ENCODE results near the gene C5orf15.
"Not testable (repeated sequence)": the region's sequence is repeated elsewhere in the genome, so short reads cannot be mapped to it uniquely, and the experiment has no call there.

C5orf15 gene

DNA sequence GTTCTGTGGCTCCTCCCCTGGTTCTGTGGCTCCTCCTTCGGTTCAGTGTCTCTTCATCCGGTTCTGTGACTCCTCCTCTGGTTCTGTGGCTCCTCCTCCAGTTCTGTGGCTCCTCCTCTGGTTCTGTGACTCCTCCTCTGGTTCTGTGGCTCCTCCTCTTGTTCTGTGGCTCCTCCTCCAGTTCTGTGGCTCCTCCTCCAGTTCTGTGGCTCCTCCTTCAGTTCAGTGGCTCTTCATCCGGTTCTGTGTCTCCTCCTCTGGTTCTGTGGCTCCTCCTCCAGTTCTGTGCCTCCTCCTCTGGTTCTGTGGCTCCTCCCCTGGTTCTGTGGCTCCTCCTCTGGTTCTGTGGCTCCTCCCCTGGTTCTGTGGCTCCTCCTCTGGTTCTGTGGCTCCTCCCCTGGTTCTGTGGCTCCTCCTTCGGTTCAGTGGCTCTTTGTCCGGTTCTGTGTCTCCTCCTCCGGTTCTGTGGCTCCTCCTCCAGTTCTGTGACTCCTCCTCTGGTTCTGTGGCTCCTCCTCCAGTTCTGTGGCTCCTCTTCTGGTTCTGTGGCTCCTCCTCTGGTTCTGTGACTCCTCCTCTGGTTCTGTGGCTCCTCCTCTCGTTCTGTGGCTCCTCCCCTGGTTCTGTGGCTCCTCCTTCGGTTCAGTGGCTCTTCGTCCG lies 32.3 kb downstream of the C5orf15 start:
- not testable (repeated sequence) for DNase-seq

DNA sequence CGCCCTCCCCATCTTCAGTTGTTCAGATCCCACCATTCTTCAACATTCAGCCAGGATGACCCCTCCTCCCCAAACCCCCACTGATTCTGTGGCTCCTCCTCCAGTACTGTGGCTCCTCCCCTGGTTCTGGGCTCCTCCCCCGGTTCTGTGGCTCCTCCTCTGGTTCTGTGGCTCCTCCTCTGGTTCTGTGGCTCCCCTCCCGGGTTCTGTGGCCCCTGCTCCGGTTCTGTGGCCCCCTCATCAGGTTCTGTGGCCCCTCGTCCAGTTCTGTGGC lies 32.8 kb downstream of the C5orf15 start:
- no peak for DNase-seq

DNA sequence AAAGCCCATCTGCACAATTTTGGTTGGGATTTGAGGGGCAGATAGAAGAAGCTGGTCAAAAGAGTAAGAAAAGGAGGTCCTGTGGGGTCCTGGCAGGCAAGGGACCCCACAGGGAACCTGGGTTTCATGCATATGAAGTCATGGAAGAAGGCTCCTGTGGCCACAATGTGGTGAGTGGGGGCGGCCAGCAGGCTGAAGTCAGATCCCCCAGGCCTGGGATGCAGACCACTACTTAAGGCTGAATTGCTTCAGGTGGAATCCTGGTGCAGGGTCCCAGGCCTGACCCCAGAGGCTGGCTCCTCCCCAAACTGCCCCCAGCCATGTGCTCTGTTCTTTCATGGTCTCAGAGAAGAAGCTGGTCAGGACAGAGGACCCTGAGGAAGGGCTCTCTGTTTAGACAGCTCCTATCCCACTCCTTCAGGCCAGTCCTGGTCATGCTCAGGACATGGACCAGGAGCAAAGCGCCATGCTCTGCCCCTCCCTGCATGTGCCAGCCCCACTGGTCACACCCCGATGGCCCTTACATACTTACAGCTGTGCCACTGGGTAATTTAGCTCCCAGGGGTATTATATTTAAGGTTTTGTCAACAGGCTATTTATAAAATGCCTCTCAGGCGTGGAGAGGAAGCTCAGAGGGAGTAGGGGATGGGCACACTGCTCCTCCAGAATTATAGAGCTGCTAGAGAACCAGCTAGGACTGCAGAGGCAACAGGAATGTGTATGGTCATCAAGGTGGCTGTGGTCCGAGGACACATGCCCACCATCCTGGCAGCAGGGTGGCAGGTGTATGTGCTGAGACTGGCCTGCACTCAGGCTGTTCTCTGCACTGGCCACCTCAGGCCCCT lies 33.4 kb downstream of the C5orf15 start:
- DNase-seq = peak; percentile 96

DNA sequence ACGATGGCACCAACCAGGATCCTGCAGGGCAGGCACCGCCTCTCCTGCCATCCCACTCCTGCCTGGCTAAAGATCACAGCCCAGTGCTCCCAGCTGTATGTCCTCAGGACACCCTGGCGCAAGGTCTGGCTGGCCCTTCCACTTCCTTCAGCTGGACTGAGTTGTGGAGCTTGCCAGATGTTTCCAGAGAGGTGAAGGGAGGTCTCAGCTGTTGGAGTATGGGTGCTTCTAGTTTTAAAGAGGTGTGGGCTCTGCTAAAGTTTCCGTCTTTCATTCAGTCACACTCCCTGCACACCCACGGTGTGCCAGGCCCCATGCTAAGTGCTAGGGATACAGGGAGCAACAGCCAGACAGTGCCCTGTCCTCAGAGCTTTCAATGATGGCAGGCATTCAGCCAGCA lies 34.1 kb downstream of the C5orf15 start:
- DNase-seq = peak; percentile 27

DNA sequence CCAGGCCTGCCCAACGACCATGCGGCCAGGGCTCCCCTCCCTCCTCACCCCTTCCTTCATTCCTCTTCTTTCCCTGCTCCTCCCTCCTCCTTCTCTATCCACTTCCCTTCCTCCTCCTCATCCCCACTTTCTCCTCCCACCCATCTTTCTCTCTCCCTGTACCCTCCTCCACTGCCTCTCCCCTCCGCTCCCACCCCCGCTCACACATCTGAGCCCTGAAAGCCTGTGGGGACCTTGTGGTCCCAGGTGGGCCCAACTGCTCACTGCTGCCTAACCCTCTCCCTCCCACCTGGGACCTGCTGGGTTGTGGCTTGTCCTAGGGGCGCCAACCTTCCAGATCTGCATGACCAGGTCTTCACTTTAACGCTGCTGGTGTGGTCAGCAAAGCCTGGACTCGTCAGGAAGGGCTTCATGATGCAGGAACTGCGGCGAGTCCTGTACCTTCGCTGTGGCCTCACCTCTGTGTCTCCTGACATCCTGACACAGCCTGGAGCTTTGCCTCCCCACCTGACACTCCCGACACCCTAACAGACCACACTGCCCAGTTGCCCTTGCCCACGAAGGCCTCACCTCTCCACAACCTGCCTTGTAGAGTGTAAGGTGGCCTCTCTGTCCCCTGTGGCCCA lies 34.6 kb downstream of the C5orf15 start:
- peak; percentile 37 for DNase-seq

DNA sequence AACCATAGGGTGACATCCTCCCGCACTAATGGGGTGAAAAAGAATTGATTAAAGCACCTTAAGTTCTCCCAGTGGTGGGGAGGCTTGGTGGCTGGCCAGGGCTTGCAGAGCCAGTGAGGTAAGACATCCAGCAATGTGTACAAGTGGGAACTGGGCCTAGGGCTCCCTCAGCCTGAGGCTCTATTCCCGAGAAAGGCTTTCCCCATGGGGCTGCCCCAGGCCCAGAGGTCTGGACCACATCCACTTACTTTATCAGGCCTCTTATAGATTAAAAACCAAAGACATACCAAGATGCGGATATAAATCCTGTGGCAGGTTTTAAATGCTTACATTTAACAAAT lies 35.3 kb downstream of the C5orf15 start:
- peak; percentile 52 for DNase-seq

DNA sequence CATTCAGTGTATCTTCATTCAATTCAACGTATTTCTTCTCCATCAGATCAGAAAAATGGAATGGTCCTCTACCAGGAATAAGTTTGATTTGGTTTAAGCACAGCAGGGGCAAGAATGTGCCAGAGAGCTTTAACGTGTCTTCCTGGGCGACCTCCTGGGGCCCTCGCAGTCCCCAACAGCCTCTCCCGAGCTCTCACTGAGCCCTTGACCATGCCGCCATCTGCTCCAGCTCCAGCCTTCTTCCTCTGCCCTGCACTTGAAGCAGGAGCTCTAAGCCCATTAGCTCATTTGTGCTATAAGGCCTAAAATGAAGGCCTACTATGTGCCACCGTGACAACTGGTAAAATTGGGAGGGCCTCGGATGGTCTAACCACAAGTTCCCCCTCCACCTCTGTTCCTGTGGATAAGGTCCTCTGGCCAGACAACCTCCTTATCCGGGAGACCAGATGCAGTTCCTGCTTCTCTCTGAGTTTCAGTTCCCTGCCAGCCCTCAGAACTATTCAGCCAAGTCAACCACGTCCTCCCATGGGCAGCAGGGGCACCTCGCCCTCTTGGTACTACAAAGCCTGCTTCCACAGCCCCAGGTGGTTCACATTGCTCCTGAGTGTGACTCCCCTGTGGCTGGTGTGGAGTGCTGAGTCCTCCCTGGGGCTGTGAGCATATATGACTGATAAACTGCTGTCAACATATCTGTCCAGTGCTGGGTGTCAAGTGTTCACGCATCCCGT lies 35.8 kb downstream of the C5orf15 start:
- peak; percentile 52 for DNase-seq

DNA sequence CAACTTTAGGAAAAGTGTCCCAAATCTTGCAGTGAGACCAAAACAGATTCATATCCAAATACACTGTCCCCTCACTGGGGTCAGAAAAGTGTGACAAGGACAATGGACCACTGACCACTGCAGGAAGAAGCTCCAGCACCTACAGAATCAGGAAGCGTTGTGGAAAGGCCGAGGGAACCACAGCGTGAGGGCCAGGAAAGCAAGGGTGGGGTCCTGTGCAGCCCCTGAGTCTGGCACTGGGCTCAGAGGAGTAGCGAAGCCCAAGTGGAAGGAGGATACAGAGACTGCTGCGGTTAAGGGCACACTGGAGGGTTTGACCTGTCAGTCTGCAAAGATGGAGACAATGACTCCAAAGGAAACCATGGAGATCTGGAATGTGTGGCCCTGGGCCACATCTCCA lies 36.9 kb downstream of the C5orf15 start:
- DNase-seq = no peak

DNA sequence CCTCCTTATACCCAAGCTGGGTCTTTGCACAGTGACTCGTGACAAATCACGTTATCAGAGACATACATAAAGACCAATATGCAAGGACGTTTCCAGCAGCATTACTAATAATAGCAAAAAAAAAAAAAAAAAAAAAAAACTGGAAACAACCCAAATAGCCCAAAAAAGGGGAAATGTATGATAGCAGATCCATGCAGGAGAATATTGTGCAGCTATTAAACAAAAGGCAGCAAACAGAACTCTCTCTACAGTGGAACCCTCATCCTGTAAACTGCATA lies 37.7 kb downstream of the C5orf15 start:
- no peak for DNase-seq

DNA sequence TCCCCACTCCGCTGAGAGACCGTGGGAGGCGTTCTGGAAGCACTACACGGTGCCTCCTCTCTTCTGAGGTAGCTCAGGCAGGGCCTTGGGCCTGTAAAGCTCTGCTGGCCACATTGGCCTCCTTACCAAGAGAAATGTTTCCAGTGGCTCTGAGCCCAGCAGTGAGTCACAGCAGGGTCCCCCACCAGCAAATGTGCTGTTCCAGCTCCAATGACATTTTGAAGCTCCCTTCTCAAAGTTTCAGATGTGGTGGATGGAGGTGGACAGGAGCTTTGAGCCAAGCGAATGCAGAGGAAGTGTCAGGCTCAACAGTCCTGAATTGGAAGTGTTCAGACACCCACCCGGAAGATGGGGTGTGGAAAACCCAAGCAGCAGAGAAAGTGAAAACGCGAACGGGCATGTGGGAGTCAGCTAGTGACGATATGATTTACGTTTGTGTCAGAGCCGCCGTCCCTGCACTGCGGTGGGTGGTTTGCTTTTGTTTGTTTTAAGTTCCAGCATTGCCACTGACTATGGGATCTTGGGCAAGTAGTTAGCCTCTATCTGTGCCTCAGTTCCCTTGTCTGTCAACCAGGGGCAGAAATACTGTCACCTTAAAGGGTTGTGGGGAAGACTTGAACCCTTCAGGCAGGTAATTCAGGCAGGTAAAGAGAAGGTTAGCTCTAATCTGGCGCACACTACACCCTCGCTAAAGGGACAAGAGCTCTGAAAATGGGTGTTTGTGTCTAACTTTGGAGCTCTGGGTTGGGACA lies 38.2 kb downstream of the C5orf15 start:
- DNase-seq = no peak

DNA sequence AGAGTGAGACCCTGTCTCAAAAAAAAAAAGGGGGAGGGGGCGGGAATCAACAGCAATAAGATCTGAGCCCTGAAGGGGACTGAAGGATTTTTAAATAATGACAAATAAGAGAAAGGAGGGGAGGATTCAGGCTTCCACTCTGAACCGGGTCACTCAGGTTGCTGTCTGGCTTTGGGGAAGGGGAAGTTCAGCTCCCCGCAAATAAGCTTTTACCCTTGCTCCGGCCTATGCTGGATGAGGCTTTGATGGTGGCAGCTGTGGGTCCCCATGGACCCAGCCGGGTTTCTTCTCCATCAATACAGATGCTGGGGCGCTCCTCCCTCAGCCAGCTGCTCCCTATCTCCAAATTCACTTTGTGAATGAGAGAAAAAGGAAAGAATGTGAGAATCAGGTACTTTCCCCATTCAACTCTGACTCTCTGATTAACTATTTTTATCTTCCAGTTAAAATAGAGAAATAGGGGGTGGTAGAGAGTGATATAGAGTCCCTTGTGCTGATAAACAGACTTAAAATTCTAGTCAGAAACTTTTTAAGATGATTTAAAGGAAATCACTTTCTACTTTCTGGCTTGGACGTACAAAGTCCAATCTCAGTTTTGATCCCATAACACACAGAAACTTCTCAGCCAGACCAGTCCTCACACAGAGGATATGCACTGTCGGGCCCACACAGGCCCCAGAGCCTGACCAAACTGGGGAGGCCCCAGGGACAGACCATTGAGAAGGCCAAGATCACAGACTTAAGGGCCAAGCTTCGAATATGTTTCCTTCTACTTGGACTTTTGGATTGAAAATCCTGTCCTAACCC lies 39.6 kb downstream of the C5orf15 start:
- DNase-seq = no peak

DNA sequence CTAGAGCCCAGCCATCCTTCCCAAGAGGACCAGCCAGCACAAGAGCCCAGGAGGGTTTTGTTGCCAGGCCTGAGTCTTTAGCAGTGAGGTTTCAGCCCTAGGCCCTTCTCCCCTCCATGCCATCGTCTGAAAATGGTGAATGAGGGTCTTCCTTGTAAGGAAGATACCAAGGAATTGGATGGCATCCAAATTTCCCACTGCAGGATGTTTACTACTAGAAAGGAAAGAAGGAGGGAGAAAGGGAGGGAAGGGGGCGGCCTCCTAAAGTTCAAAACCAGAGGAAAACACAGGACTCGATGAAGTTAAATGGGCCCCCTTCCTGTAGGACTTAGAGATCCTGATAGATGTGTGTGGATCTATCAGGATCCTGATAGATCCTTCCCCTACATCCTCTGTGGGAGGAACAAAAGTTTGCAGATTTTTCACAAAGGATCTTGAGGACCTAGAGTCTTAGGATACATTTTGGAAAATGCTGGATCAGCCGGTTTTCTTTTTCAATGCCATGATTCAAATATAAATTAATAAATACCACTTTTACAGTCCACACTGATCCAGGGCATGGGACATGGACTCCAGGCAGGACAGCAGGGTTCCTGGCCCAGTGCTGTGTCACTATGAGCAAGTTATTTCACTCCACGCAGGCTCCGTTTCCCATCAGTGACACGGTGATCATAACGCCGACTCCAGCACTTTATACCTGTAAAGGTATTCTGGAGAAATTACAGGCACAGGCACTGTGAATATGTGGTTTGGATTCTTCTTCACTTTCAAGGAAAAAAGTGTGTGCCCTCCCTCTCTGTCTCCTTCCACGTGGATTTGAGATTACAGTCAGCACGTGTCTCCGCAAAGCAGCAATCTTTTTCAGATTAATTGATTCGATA lies 40.9 kb downstream of the C5orf15 start:
- no peak for DNase-seq

DNA sequence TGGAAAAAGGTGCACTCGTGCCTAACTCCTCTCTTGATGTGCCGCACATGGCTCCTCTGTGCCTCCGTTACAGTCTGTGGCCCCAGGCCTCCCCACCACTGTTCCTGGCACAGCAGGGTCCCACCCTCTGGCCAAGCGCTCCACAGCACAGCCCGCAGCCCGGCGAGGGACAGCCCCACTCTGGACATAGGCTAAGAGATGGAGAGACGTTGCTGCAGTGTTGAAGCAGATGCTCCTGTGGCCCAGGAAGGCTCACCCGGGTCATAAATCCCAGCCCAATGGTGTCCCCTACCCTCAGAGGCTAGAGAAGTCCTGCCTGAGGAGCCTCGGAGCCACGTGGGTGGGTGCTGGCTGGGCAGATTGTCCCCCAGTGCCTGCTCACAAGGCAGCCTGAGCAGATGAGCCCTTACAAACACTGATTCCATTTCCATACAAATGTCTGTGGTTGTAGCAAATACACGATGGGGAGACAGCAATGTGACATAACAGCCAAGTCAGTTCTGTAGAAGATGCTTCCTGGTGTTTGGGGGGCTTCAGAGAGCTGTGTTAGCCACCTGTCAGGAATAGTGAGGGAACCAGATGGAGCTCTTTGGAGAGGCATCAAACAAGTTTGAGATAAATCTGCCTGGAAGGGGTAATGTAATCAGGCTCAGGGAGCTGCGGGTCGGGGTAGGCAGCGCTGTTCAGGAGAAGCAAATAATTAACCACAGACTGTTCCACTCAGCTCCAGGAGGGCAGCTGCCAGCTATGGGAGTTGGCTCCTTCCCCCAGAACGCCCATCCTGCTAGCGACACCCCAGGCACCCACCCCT lies 41.7 kb downstream of the C5orf15 start:
- peak; percentile 89 for DNase-seq

DNA sequence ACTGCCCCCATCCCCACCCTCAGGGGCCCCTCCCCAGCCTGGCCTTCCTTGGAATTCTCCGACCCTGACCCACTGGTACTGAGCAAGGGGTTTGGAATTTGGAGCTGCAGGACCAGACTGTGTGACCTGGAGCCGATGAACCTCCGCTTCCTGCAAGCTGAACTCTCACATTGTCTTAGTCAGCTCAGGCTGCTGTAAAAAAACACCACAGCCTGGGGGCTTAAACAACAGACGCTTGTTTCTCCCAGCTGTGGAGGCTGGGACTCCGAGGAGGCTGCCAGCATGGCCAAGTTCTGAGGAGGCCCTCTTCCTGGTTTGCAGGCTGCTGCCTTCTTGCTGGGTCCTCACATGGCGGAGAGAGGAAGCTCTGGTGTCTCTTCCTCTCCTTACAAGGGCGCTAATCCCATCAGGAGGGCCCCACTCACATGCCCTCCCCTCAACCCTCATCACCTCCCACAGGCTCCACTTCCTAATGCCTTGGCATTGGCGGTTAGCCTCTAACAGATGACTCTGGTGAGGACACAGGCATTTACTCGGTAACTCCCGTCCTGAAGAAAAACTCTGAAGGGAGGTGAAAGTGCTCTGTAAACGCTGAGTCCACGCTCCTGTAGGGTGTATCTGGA lies 42.4 kb downstream of the C5orf15 start:
- DNase-seq = peak; percentile 69

DNA sequence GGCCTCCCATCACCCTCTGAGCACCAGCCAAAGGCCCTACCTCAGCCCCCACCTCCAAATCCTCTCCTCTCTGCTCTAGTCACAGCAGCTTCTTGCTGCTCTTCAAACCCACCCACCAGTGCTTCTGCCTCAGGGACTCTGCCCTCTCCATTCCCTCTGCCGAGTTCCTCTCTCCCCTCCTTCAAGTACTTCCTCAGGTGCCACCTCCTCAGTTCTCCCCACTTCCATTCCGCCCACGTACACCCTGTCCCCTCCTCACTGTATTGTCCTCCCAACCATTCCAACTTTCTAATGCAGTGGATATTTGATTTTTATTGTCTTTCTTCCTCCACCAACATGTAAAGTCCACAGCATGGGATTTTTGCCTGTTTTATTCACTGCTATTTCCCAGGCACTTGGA lies 43.2 kb downstream of the C5orf15 start:
- no peak for DNase-seq

DNA sequence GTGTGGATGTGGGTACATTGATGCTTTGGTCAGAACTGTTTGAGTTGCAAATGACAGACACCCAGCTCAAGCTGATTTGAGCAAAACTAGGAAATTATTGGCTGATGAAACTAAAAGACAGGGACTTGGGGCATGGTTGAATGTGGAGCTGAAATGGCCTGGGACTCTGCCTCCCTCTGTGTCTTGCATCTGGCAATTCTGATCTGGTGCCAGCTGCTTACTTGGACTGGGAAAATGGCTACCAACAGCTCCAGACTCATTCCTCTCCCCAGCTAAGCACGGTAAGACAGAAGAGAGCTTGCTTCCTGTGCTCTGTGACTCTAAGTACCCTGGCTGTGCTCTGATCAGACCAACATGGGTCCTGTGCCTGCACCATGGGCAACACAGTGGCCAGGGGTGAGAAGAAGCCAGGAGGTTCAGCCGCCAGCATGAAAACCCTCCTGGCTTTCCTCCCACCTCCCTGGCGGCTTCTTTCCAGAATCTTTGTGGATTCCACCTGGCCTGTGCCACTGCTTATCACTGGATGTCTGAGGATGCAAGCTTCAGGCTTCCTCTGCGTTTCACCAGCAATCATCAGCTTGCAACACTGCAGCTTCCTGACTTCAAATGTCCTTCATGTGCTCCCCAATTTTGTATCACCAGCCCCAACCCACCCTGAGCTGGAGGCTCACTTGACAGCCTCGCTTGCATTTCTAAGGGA lies 44.1 kb downstream of the C5orf15 start:
- DNase-seq = peak; percentile 95

DNA sequence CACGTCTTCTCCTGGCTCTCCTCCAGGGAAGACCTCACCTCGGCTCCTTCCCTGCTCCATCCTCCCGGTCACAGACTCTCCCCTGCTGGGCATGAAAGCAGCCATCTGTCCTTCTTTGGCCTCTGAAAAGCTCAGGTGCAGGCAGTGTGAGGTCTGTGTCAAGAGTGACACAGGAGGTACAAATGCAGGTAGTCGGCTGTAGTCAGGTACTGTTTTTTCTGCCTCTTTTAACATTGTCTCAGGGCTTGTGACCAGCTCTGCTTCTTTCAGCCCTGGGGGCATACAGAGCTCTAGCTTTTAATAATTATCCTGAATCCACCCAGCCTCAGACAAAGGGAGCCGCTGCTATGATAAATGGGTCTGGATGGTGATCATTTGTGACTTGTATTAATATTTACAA lies 46.4 kb downstream of the C5orf15 start:
- peak; percentile 100 for DNase-seq

DNA sequence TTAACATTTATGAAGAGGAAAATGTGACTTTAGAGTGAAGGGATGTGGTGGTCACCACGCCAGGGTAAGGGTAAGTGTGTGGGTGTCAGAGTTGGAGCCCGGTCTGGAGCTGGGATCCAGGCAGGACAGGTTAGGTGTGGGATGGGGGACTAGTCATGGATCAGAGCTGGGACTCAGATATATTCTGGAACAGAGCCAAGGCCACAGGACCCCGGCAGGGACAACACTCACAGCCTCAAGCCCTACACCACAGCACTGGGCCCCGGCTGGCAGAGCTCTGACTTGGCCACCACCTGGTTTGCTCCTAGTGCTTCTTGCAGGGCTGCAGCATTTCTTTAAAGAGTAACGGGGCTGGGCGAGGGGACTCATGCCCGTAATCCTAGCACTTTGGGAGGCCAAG lies 47.4 kb downstream of the C5orf15 start:
- peak; percentile 70 for DNase-seq

Measured in NCI-H69 (cell line).